ENCODE results near the gene OR7G1. TPM values are rescaled to one million over a fixed set of nuclear protein-coding genes. Genes with fewer than 3 reads are reported as not detected.
"Not testable (repeated sequence)": the region's sequence is repeated elsewhere in the genome, so short reads cannot be mapped to it uniquely, and the experiment has no call there.

The OR7G1 gene
- total and polyA plus RNA-seq, 10 of the 15 experiments (the other 5 are each of a cell fraction or from before 2014, with no cell fraction given), result not detected

DNA sequence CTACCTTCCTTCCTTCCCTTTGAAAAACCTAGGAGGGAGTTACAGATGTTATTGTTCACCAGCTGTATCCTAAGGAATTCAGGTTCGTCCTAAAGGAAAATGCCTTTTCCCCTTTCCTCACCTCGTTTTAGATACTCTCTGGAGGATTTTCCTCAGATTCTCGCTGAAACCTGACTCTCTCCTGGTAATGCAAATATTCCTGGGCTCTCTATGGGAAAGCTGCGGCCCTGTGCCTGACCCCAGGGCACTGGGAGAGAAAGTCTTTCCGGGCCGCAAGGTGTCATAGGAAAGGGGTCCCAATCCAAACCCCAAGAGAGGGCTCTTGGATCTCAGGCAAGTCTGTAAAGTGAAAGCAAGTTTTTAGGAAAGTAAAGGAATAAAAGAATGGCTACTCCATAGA, 41.8 kb downstream of the OR7G1 start (continued):
- TF ChIP-seq, protein P1, sequence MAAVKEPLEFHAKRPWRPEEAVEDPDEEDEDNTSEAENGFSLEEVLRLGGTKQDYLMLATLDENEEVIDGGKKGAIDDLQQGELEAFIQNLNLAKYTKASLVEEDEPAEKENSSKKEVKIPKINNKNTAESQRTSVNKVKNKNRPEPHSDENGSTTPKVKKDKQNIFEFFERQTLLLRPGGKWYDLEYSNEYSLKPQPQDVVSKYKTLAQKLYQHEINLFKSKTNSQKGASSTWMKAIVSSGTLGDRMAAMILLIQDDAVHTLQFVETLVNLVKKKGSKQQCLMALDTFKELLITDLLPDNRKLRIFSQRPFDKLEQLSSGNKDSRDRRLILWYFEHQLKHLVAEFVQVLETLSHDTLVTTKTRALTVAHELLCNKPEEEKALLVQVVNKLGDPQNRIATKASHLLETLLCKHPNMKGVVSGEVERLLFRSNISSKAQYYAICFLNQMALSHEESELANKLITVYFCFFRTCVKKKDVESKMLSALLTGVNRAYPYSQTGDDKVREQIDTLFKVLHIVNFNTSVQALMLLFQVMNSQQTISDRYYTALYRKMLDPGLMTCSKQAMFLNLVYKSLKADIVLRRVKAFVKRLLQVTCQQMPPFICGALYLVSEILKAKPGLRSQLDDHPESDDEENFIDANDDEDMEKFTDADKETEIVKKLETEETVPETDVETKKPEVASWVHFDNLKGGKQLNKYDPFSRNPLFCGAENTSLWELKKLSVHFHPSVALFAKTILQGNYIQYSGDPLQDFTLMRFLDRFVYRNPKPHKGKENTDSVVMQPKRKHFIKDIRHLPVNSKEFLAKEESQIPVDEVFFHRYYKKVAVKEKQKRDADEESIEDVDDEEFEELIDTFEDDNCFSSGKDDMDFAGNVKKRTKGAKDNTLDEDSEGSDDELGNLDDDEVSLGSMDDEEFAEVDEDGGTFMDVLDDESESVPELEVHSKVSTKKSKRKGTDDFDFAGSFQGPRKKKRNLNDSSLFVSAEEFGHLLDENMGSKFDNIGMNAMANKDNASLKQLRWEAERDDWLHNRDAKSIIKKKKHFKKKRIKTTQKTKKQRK (IDR thresholded peaks at IDR 0.05; ENCODE audit: low read depth, low read length), result no peak
- no peak for TF ChIP-seq STAT3 (IDR thresholded peaks at IDR 0.05; ENCODE audit: low read depth, low read length)
- TF ChIP-seq EZH2 (IDR thresholded peaks at IDR 0.05; ENCODE audit: borderline replicate concordance, control insufficient read depth, low read depth, low read length), result no peak
- TF ChIP-seq NBN (IDR thresholded peaks at IDR 0.05), result no peak
- no peak for TF ChIP-seq HDGF (IDR thresholded peaks at IDR 0.05)

DNA sequence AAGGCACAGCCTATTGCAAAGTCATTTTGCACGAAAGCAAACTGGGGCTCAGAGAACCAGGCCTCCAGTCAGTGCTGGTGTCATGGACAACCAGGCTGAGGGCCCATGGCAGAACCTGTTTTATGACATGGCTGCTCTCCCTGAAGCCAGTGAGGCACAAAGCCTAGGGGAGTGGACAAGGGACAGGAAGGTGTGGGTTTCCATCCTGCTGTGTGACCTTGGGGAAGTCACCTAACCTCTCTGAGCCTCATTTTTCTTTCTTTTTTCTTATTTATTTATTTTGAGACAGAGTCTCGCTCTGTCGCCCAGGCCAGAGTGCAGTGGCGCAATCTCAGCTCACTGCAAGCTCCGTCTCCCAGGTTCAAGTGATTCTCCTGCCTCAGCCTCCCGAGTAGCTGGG, 43.8 kb downstream of the OR7G1 start:
- H3K27me3 ChIP-seq (replicated peaks in 1 of 2; ENCODE audit: control insufficient read depth in 2 of 2, insufficient read depth in 2 of 2, low read length in 1 of 2); RAD21 ChIA-PET (ENCODE audit: unreplicated experiment); in situ Hi-C loops (cut with MboI); H3K9ac ChIP-seq (ENCODE audit: control insufficient read depth, insufficient read depth, low read length); H3K4me2 ChIP-seq (ENCODE audit: control insufficient read depth, insufficient read depth); CTCF ChIA-PET; H3K27ac ChIP-seq (ENCODE audit: control insufficient read depth, insufficient read depth); SMC1A ChIA-PET (ENCODE audit: uncharacterized antibody, unreplicated experiment); POLR2A ChIA-PET; ATAC-seq; H3K4me3 ChIP-seq; FAIRE-seq; H3K79me2 ChIP-seq (ENCODE audit: control insufficient read depth, insufficient read depth, low read length); H2AFZ ChIP-seq (ENCODE audit: control insufficient read depth, low read depth, low read length); DNase-seq (ENCODE audit: low read depth, low spot score); H3K4me1 ChIP-seq (ENCODE audit: control insufficient read depth, insufficient read depth, low read length); H3K36me3 ChIP-seq (ENCODE audit: control insufficient read depth in 2 of 2, insufficient read depth in 2 of 2, low read length in 1 of 2); H4K20me1 ChIP-seq (ENCODE audit: control insufficient read depth, insufficient read depth); H3K9me3 ChIP-seq (replicated peaks; ENCODE audit: control insufficient read depth, insufficient read depth, low read length); BruUV-seq (replicated peaks): not testable (repeated sequence)
- WGBS (ENCODE audit: insufficient coverage, insufficient replicate concordance, low lambda C conversion rate, missing lambda C conversion rate), result 33% methylated on average over 6 of the region's 6 CpGs
- intact Hi-C loops (cut with micrococcal nuclease; ENCODE audit: unreplicated experiment), result loop anchor here (10.0 kb wide), 1 partner anchor 417 kb away; no protein-coding TSS in a partner anchor
